K562 (cell line): ENCODE measurements around the gene PPIL1. TPM values are rescaled to one million over a fixed set of nuclear protein-coding genes. Genes with fewer than 3 reads are reported as not detected.

Source experiments
- ATAC-seq: fragments of 200-7000 bp; cut with Tn5 transposase; 3 replicates; pipeline ENCODE4 v1.9.1; 2020; ENCODE audit warnings: moderate library complexity
- BruUV-seq: library from RNA; stranded (reverse); fragments of 400-500 nt; replicated peaks from 2 replicates; lab custom pipeline; 2021; lab: Mats Ljungman, UMichigan
- CTCF ChIA-PET: fragments of 300-600 bp; formaldehyde crosslinking; extraction: SDS; loops from one replicate; lab custom pipeline; 2021; ENCODE audit warnings: low intra/inter-chr PET ratio; lab: Yijun Ruan, JAX
- POLR2A ChIA-PET: fragments of 300-600, 350-650 bp; sonication (Branson Sonifier 250); formaldehyde crosslinking; extraction: SDS; loops from one replicate; lab custom pipeline; 2021; ENCODE audit warnings: antibody characterized with exemption, inconsistent platforms; lab: Yijun Ruan, JAX
- DNase-seq, 4 experiments: peaks; one replicate each; pipeline versions ENCODE4 v3.0.0 to v3.0.0-alpha.2; 2011 to 2018; ENCODE audit warnings: low spot score in 3 of 4, mixed read lengths in 3 of 4; ENCODE audit errors: extremely low read depth in 1 of 4
- FAIRE-seq: peaks from 2 replicates; lab custom pipeline; 2011; peaks lifted over from hg19 to GRCh38; lab: Jason Lieb, UNC
- H2AFZ ChIP-seq: 2 replicates; pipeline ENCODE4 v1.6.0; 2011; ENCODE audit warnings: low read depth, low read length, control low read depth, inconsistent platforms
- H3K27ac ChIP-seq: fragments of 200-600 bp; 3 replicates; pipeline ENCODE4 v1.8.0; 2011; ENCODE audit warnings: low read depth, mild to moderate bottlenecking, control low read depth, inconsistent platforms, low read length, moderate library complexity, mixed read lengths; ENCODE audit errors: extremely low read depth
- H3K27me3 ChIP-seq, 2 experiments: fragments of 300-600 bp in 1 of 2; 2 replicates in 1 of 2; 3 replicates in 1 of 2; pipeline versions ENCODE4 v1.6.0 to v1.8.0; 2011; ENCODE audit warnings: inconsistent platforms in 2 of 2, low read length in 2 of 2, mild to moderate bottlenecking in 1 of 2, mixed read lengths in 1 of 2, moderate library complexity in 1 of 2; ENCODE audit not compliant: control insufficient read depth in 2 of 2, insufficient read depth in 2 of 2
- H3K36me3 ChIP-seq: fragments of 300-600 bp; 3 replicates; pipeline ENCODE4 v1.8.0; 2011; ENCODE audit warnings: mild to moderate bottlenecking, low read length, inconsistent platforms; ENCODE audit not compliant: control insufficient read depth, insufficient read depth
- H3K4me1 ChIP-seq, 2 experiments: fragments of 200-600 bp in 1 of 2; replicated peaks in 1 of 2; 2 replicates in 1 of 2; 3 replicates in 1 of 2; pipeline versions ENCODE4 v1.5.1 to v1.8.0; 2011; ENCODE audit warnings: inconsistent platforms in 2 of 2, low read length in 2 of 2, mild to moderate bottlenecking in 1 of 2, mixed read lengths in 1 of 2, moderate library complexity in 1 of 2; ENCODE audit not compliant: control insufficient read depth in 2 of 2, insufficient read depth in 2 of 2
- H3K4me2 ChIP-seq: 2 replicates; pipeline ENCODE4 v1.6.1; 2011; ENCODE audit warnings: low read length, control low read depth, inconsistent platforms, mixed read lengths; ENCODE audit not compliant: insufficient read depth
- H3K4me3 ChIP-seq: fragments of 200-600 bp; sonication (generic), shearing (Covaris generic); 2 replicates; pipeline ENCODE4 v1.5.1; 2016; ENCODE audit warnings: control low read depth, inconsistent platforms
- H3K79me2 ChIP-seq: fragments of 200-600 bp; 3 replicates; pipeline ENCODE4 v1.8.0; 2011; ENCODE audit warnings: low read length, inconsistent platforms; ENCODE audit not compliant: control insufficient read depth, insufficient read depth
- H3K9ac ChIP-seq, 2 experiments: 2 replicates each; pipeline versions ENCODE4 v1.6.0 to v1.6.1; 2011; ENCODE audit warnings: low read depth in 2 of 2, low read length in 2 of 2, control low read depth in 1 of 2, inconsistent platforms in 1 of 2, mild to moderate bottlenecking in 1 of 2, mixed read lengths in 1 of 2; ENCODE audit not compliant: insufficient read depth in 1 of 2
- H3K9me1 ChIP-seq: one replicate; pipeline ENCODE4 v1.6.0; 2011; ENCODE audit warnings: inconsistent platforms, mild to moderate bottlenecking, low read length, moderate library complexity; ENCODE audit not compliant: control insufficient read depth, insufficient read depth
- H3K9me3 ChIP-seq: replicated peaks from 2 replicates; pipeline ENCODE4 v1.5.1; 2011; ENCODE audit warnings: low read depth, low read length, inconsistent platforms; ENCODE audit not compliant: control insufficient read depth, insufficient read depth
- H4K20me1 ChIP-seq: replicated peaks from 2 replicates; pipeline ENCODE4 v1.6.1; 2011; ENCODE audit warnings: low read length, inconsistent platforms, mixed read lengths; ENCODE audit not compliant: control insufficient read depth, insufficient read depth
- ARID1B ChIP-seq: fragments of 450-650 bp; IDR thresholded peaks from 2 replicates; pipeline ENCODE4 v1.6.1; 2016; ENCODE audit warnings: antibody characterized with exemption, mild to moderate bottlenecking, inconsistent platforms
- HCFC1 ChIP-seq: IDR thresholded peaks from 2 replicates; pipeline ENCODE4 v1.6.1; 2012; ENCODE audit warnings: low read depth, low read length, improper control_type of control experiment
- HDGF ChIP-seq: fragments of 450-650 bp; IDR thresholded peaks from 2 replicates; pipeline ENCODE4 v1.6.1; 2016
- ILF3 ChIP-seq: fragments of 450-650 bp; IDR thresholded peaks from 2 replicates; pipeline ENCODE4 v1.6.1; 2018; ENCODE audit warnings: antibody characterized with exemption, mild to moderate bottlenecking, moderate library complexity, borderline replicate concordance
- NCOA1 ChIP-seq: fragments of 450-650 bp; IDR thresholded peaks from 2 replicates; pipeline ENCODE4 v1.6.1; 2016; ENCODE audit warnings: low read depth
- NR2C2 ChIP-seq, 2 experiments: fragments of 200-800 bp in 1 of 2; sonication (Bioruptor generic) in 1 of 2; sonication (generic) in 1 of 2; formaldehyde crosslinking in 1 of 2; IDR thresholded peaks; 2 replicates each; pipeline versions ENCODE4 v1.6.1 to v1.8.0; 2016 to 2022; ENCODE audit warnings: mild to moderate bottlenecking in 1 of 2, missing compliant biosample characterization in 1 of 2, missing genetic modification characterization in 1 of 2, missing genetic modification reagents in 1 of 2
- PML ChIP-seq: IDR thresholded peaks from 2 replicates; pipeline ENCODE4 v1.6.1; 2012; ENCODE audit warnings: low read length, inconsistent platforms
- RBM25 ChIP-seq: fragments of 200-400 bp; formaldehyde crosslinking; IDR thresholded peaks from 2 replicates; pipeline ENCODE4 v1.6.1; 2018; ENCODE audit warnings: low read length, low read depth, moderate library complexity; ENCODE audit not compliant: severe bottlenecking
- TAL1 ChIP-seq: fragments of 450-650 bp; IDR thresholded peaks from 2 replicates; pipeline ENCODE4 v1.6.1; 2016; ENCODE audit warnings: mild to moderate bottlenecking
- THRAP3 ChIP-seq: fragments of 450-650 bp; IDR thresholded peaks from 2 replicates; pipeline ENCODE4 v1.6.1; 2016; ENCODE audit warnings: mild to moderate bottlenecking, inconsistent platforms, borderline replicate concordance
- ZFP1 ChIP-seq: fragments of 450-650 bp; formaldehyde crosslinking; IDR thresholded peaks from 2 replicates; pipeline ENCODE4 v1.4.0; 2020; ENCODE audit warnings: mild to moderate bottlenecking, mixed read lengths
- WGBS: fragments of 100-300 bp; shearing (Covaris generic); methylation state at CpG from one replicate; pipeline ENCODE4 v1.1.6; 2016; ENCODE audit warnings: low coverage, mixed read lengths; ENCODE audit not compliant: insufficient coverage; ENCODE audit errors: missing lambda C conversion rate; 5-methylcytosine and 5-hydroxymethylcytosine counted together
- in situ Hi-C: fragments of 300-500 bp; cut with MboI; formaldehyde crosslinking; loops from 4 replicates; pipeline ENCODE4 v1.15.0; 2018; ENCODE audit warnings: inconsistent platforms, mixed read lengths
- intact Hi-C: fragments of 100-400 bp; cut with micrococcal nuclease; formaldehyde crosslinking; loops from 2 replicates; pipeline ENCODE4 v1.14.2; 2022
- polyA plus RNA-seq, 8 experiments: library from polyadenylated mRNA; depleted of rRNA in 4 of 8; stranded (reverse) in 5 of 8; unstranded in 3 of 8; fragments of >200 nt; fragmentation: Nextera tagmentation in 2 of 8; fragmentation: Illumina TruSeq in 1 of 8; extraction: Ambion mirVana in 2 of 8; extraction: Trizol in 1 of 8; gene quantifications; 2 replicates each; pipeline versions ENCODE4 v1.2.1 to v1.2.3, GENCODE V29; 2011 to 2014; ENCODE audit warnings: inconsistent platforms in 1 of 8, missing spikeins in 1 of 8
- total RNA-seq, 7 experiments: library from RNA; depleted of rRNA in 6 of 7; stranded (reverse); fragments of >200 nt in 6 of 7; fragmentation: Illumina TruSeq in 2 of 7; extraction: Trizol in 2 of 7; gene quantifications; 2 replicates each; pipeline versions ENCODE4 v1.2.1 to v1.2.3, GENCODE V29; 2011 to 2021; ENCODE audit warnings: low replicate concordance in 1 of 7
- TF ChIP-seq, protein P1 (sequence below): IDR thresholded peaks from 2 replicates; pipeline ENCODE4 v1.6.1; 2012; ENCODE audit warnings: low read depth, low read length, improper control_type of control experiment, borderline replicate concordance
- TF ChIP-seq, protein P2 (sequence below): sonication (generic); formaldehyde crosslinking; IDR thresholded peaks from 2 replicates; pipeline ENCODE4 v1.9.0; 2022; ENCODE audit warnings: mild to moderate bottlenecking, missing genetic modification reagents
- TF ChIP-seq, protein P3 (sequence below): fragments of 250-450 bp; sonication (Bioruptor Pico); IDR thresholded peaks from 2 replicates; pipeline ENCODE4 v1.8.0; 2021; ENCODE audit warnings: borderline replicate concordance, mild to moderate bottlenecking, moderate library complexity; ENCODE audit not compliant: poor library complexity, severe bottlenecking

The PPIL1 gene
- total and polyA plus RNA-seq, 9 of the 15 experiments (the other 6 are each of a cell fraction or from before 2014, with no cell fraction given) = 65.8 to 205 (median 130) TPM

DNA sequence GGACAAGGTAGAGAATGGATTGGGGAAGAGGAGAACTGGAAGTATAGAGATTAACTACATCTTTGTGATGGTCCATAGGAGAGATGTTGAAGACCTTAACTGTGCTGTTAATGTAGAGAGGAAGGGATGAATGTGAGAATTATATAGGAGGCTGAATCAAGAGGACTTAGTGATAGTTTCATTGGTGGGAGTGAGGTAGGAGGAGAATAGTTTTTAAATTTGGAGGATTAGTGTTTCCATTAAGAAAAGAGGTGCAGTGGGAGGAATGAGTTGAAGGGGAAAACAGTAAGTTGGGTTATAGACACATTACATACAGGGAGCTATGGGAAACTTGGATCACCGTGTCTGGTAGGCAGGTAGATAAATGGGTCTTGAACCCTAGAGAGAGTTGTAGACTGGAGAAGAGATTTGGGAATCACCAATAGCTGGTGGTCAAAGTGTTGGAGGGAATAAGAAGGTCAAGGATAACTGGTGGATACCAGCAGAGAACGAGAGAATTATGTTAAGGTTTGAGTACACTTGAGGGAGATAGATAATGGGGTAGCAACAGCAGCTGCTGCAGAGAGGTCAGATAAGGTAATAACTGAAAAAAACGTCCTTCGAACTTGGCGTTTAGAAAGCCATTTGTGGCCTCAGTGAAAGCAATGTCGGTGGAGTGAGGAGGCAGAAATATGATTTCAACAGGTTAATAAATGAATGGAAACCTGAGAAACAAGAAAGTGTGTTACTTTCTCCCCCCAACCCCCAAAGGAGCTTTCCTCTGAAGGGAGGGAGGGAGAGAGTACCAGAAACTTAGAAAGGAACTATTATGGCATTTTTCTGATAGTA lies 14.3 kb upstream of the PPIL1 start:
- Histone ChIP-seq H2AFZ (peak overlapping the region; percentile 50), H3K27me3 (no peaks in the 10 kb centered on the region), H3K4me3 (peak overlapping the region; percentile 10), H3K9me1 (no peaks in the 10 kb centered on the region), H3K4me1 (peaks cover 17 to 37% of the 10 kb centered on the region in 2 experiments; a peak in 4 of 5 replicates), H4K20me1 (no peaks in the 10 kb centered on the region), H3K9me3 (no peaks in the 10 kb centered on the region), H3K9ac (peak overlapping the region in 1 of 2 experiments; percentile 88; a peak in 3 of 4 replicates), H3K27ac (peak overlapping the region; percentile 90), H3K36me3 (peaks cover 16% of the 10 kb centered on the region), H3K79me2 (peaks cover 79% of the 10 kb centered on the region), H3K4me2 (peak overlapping the region; percentile 88)
- ChIA-PET CTCF (interaction anchor here (0.7 kb wide), 1 partner anchor 129 kb away, joined by 3 read pairs; no protein-coding TSS in a partner anchor), POLR2A (interaction anchor here (1.2 to 5.8 kb wide), 7 partner anchors 9 to 281 kb away, joined by 3 to 79 read pairs (median 6); partner anchors contain the start of gene PPIL1)
- in situ Hi-C loops = no loop called here
- FAIRE-seq (peak; percentile 65), DNase-seq (peak in 2 of 4 experiments; percentile 76 to 86), ATAC-seq (peak; percentile 31)
- WGBS = under 1% methylated on average over 6 of the region's 6 CpGs
- intact Hi-C loops = loop anchor here (2.0 to 10.0 kb wide), 4 partner anchors 98 to 344 kb away; partner anchors contain the start of gene MTCH1
- TSS peak; percentile 3 for BruUV-seq
- TF ChIP-seq HDGF = peak; percentile 79; the same call in 1 of the 2 replicates
- no peak; the same call in 1 of the 2 replicates for TF ChIP-seq PML
- TF ChIP-seq RBM25 = no peak
- TF ChIP-seq ILF3 = 0 out of 2 replicates have a peak, but pooled peaks have one; percentile 60
- TF ChIP-seq HCFC1 = peak; percentile 35; the same call in 1 of the 2 replicates
- peak; percentile 94 for TF ChIP-seq ARID1B
- TF ChIP-seq ZFP1 (CRISPR knock-in tag) = no peak
- TF ChIP-seq, protein P1, sequence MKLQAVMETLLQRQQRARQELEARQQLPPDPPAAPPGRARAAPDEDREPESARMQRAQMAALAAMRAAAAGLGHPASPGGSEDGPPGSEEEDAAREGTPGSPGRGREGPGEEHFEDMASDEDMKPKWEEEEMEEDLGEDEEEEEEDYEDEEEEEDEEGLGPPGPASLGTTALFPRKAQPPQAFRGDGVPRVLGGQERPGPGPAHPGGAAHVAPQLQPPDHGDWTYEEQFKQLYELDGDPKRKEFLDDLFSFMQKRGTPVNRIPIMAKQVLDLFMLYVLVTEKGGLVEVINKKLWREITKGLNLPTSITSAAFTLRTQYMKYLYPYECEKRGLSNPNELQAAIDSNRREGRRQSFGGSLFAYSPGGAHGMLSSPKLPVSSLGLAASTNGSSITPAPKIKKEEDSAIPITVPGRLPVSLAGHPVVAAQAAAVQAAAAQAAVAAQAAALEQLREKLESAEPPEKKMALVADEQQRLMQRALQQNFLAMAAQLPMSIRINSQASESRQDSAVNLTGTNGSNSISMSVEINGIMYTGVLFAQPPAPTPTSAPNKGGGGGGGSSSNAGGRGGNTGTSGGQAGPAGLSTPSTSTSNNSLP = peak; percentile 30; the same call in 1 of the 2 replicates
- peak; percentile 90 for TF ChIP-seq NCOA1
- TF ChIP-seq THRAP3 = no peak; the same call in none of the 2 replicates
- no peak for TF ChIP-seq NR2C2 (CRISPR knock-in tag; IDR thresholded peaks at IDR 0.05)
- peak; percentile 63 for TF ChIP-seq NR2C2 (tag; IDR thresholded peaks at IDR 0.05)
- TF ChIP-seq, protein P2, sequence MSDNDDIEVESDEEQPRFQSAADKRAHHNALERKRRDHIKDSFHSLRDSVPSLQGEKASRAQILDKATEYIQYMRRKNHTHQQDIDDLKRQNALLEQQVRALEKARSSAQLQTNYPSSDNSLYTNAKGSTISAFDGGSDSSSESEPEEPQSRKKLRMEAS (CRISPR knock-in tag) = no peak
- peak; percentile 89 for TF ChIP-seq TAL1
- TF ChIP-seq, protein P3, sequence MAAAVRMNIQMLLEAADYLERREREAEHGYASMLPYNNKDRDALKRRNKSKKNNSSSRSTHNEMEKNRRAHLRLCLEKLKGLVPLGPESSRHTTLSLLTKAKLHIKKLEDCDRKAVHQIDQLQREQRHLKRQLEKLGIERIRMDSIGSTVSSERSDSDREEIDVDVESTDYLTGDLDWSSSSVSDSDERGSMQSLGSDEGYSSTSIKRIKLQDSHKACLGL = no peak
